Osteoblast (primary cell): ENCODE data around the gene CELF4. TPM values are rescaled to one million over a fixed set of nuclear protein-coding genes. Genes with fewer than 3 reads are reported as not detected.

Experiments used
- DNase-seq: peaks from one replicate; pipeline ENCODE4 v3.0.0; 2011; ENCODE audit warnings: low spot score, mixed read lengths; ENCODE audit not compliant: insufficient read length; ENCODE audit errors: missing footprints
- H2AFZ ChIP-seq: 2 replicates; pipeline ENCODE4 v1.6.0; 2011; ENCODE audit warnings: mild to moderate bottlenecking, low read length
- H3K27ac ChIP-seq: 2 replicates; pipeline ENCODE4 v1.5.1; 2011; ENCODE audit warnings: mild to moderate bottlenecking, low read depth, low read length, moderate library complexity
- H3K27me3 ChIP-seq: 2 replicates; pipeline ENCODE4 v1.6.0; 2012; ENCODE audit warnings: mild to moderate bottlenecking, control low read depth, inconsistent platforms, low read length, moderate library complexity; ENCODE audit not compliant: insufficient read depth
- H3K36me3 ChIP-seq: 2 replicates; pipeline ENCODE4 v1.5.1; 2011; ENCODE audit warnings: mild to moderate bottlenecking, low read length, control low read depth, moderate library complexity; ENCODE audit not compliant: insufficient read depth
- H3K4me1 ChIP-seq: 2 replicates; pipeline ENCODE4 v1.5.1; 2011; ENCODE audit warnings: mild to moderate bottlenecking, low read length, control low read depth, moderate library complexity; ENCODE audit not compliant: insufficient read depth
- H3K4me2 ChIP-seq: 2 replicates; pipeline ENCODE4 v1.6.0; 2011; ENCODE audit warnings: mild to moderate bottlenecking, low read length; ENCODE audit not compliant: insufficient read depth
- H3K4me3 ChIP-seq: fragments of 200-600 bp; sonication (generic); 3 replicates; pipeline ENCODE4 v1.5.1; 2012; ENCODE audit warnings: mild to moderate bottlenecking, low read length, inconsistent platforms; ENCODE audit not compliant: insufficient read depth
- H3K79me2 ChIP-seq: 2 replicates; pipeline ENCODE4 v1.6.0; 2012; ENCODE audit warnings: mild to moderate bottlenecking, low read length, control low read depth, inconsistent platforms; ENCODE audit not compliant: insufficient read depth
- H3K9me3 ChIP-seq: 2 replicates; pipeline ENCODE4 v1.5.1; 2011; ENCODE audit warnings: low read depth, low read length, control low read depth
- H4K20me1 ChIP-seq: 2 replicates; pipeline ENCODE4 v1.6.0; 2012; ENCODE audit warnings: mild to moderate bottlenecking, low read length, control low read depth; ENCODE audit not compliant: insufficient read depth
- CTCF ChIP-seq: IDR thresholded peaks from 2 replicates; pipeline ENCODE4 v1.5.1; 2011; ENCODE audit warnings: mild to moderate bottlenecking, low read depth, low read length, moderate library complexity; ENCODE audit errors: extremely low read depth
- total RNA-seq: library from RNA; depleted of rRNA; stranded (reverse); fragments of >200 nt; gene quantifications from 2 replicates; pipeline ENCODE4 v1.2.3, GENCODE V29; 2012

CELF4 gene
- total RNA-seq, 1 donor = not detected

GRCh38 chr18:37452682-37453385 lies 112.8 kb downstream of the CELF4 start:
- Histone ChIP-seq H3K36me3 (no peaks in the 10 kb centered on the region), H3K4me1 (no peaks in the 10 kb centered on the region), H3K4me2 (peak overlapping the region; percentile 23), H3K9me3 (no peaks in the 10 kb centered on the region), H2AFZ (peak overlapping the region; percentile 47), H3K27me3 (no peaks in the 10 kb centered on the region), H3K4me3 (no peak overlapping the region), H4K20me1 (no peaks in the 10 kb centered on the region), H3K79me2 (no peaks in the 10 kb centered on the region), H3K27ac (no peak overlapping the region)
- peak; percentile 87 for DNase-seq
- no peak for TF ChIP-seq CTCF

GRCh38 chr18:37452015-37452414 lies 113.6 kb downstream of the CELF4 start:
- Histone ChIP-seq H3K4me2 (no peak overlapping the region), H3K27me3 (no peaks in the 10 kb centered on the region), H3K4me3 (no peak overlapping the region), H3K9me3 (no peaks in the 10 kb centered on the region), H3K79me2 (no peaks in the 10 kb centered on the region), H3K4me1 (no peaks in the 10 kb centered on the region), H4K20me1 (no peaks in the 10 kb centered on the region), H3K27ac (no peak overlapping the region), H2AFZ (no peak overlapping the region), H3K36me3 (no peaks in the 10 kb centered on the region)
- DNase-seq = peak; percentile 80
- TF ChIP-seq CTCF = no peak

DNA sequence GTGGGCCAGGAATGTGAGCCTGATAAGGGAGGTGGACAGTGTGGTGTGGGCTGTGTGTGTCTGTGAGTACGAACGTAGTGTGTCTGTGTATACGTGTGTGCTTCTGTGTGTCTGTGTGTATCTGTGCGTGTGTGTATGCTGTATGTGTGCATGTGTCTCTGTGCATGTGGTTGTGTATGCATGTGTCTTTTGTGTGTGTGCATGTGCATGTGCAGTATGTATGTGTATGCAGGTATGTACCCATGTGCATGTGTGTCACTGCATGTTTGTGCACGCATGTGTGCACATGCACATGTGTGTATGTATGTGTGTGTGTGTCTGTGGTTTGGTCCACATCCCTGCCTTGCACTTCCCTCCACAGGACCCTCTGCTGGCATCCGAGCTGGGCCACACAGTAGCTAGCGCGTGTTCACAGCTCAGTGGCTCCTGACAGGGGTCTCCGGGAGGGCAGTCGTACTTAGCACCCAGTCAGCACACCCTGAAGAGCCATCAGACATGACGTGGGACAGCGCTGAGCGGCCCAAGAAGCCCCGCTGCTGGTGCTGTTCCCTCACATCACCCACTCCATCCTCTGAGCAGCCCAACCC lies 114.3 kb downstream of the CELF4 start:
- Histone ChIP-seq H4K20me1 (no peaks in the 10 kb centered on the region), H3K4me1 (no peaks in the 10 kb centered on the region), H3K36me3 (no peaks in the 10 kb centered on the region), H3K27ac (no peak overlapping the region), H3K79me2 (no peaks in the 10 kb centered on the region), H3K9me3 (no peaks in the 10 kb centered on the region), H3K4me3 (no peak overlapping the region), H3K4me2 (no peak overlapping the region), H3K27me3 (no peaks in the 10 kb centered on the region), H2AFZ (no peak overlapping the region)
- peak; percentile 75 for DNase-seq
- no peak for TF ChIP-seq CTCF

DNA sequence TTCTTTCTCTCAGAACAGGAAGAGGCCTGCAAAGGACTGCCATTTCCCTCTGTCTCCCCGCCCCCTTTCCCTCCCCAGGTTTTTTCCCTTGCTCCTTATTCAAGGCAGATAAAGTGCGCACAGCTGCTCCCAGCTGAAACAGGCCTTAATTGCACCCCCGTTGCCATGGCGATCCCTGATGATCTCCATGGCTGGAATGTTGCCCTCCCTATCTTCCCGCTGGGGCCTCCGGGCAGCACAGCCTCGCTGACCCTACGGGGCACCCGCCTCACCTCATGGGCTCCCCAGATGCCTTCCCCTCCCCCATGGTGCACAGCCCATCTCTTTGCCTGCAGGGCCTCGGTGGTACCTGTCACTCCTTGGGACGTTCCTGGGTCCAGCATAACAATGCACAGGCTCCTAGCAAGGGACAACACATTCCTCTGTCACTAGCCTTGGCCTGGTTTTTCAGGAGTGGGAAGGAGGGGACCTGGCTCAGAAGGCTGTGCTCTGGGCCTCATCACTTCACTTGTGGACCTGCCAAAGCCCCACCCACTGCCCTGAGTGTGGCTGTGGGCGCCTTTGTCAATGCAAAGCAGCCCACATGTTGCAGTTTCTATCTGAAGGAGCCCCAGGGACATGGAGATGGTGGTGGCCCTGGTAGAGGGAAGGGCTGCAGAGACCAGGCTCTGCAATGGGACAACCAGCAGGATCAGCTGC lies 115.0 kb downstream of the CELF4 start:
- TF ChIP-seq CTCF = no peak

More for the DNA sequence above, 115.0 kb downstream of the CELF4 start:
- H3K4me3 ChIP-seq = no peak overlapping the region
- peak; percentile 78 for DNase-seq
- H3K27ac ChIP-seq = no peak overlapping the region
- no peaks in the 10 kb centered on the region for H3K79me2 ChIP-seq
- no peak overlapping the region for H2AFZ ChIP-seq
- H3K27me3 ChIP-seq = no peaks in the 10 kb centered on the region
- H3K4me1 ChIP-seq = no peaks in the 10 kb centered on the region
- no peaks in the 10 kb centered on the region for H3K9me3 ChIP-seq
- no peaks in the 10 kb centered on the region for H3K36me3 ChIP-seq
- no peak overlapping the region for H3K4me2 ChIP-seq
- H4K20me1 ChIP-seq = no peaks in the 10 kb centered on the region
